Amniotic epithelial cell (primary cell): ENCODE results near the gene ACBD6.

Experiments used
- DNase-seq: peaks from one replicate; pipeline ENCODE4 v3.0.0-alpha.2; 2010; ENCODE audit warnings: low read depth

ACBD6 gene

GRCh38 chr1:180525715-180526039 is 23.3 kb upstream of the ACBD6 start:
- no peak for DNase-seq

- no peak for DNase-seq
These were observed 22.7 kb upstream of the ACBD6 start for GRCh38 chr1:180524915-180525714.

DNA sequence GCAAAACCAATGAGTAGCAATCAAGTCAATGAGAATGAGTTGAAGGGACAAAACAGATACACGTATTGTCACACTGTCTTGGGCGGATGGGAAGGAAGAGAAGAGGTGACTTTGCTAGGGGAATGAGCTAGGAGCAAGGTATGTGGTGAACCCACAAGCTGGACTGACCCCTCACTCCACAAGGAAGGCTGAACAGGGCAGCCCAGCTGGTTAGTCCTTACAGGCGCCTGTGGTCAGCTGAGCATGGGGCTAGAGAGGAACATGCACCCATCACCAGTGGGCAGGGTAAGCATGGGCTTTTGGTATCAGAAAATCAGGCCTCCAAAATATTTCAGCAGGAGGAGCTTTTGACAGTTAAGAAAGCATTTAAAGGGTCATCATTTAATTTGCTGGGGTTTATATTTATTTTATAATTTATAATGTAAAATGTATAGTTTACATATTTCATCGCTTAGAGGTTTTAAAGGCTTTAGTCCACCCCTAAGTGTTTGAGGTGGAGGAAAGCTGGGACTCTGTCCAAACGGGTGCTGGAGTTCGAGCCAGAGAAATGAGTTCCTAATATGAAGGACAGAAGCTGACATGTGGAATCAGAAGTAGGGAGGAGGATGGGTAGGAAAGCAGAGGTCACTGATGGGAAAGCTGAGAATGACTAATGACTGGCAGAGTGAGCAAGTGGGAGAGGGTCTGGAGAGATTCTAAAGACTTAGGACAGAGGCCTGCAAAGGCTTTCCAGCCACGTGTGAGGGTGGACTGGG is 22.0 kb upstream of the ACBD6 start:
- DNase-seq = no peak

DNA sequence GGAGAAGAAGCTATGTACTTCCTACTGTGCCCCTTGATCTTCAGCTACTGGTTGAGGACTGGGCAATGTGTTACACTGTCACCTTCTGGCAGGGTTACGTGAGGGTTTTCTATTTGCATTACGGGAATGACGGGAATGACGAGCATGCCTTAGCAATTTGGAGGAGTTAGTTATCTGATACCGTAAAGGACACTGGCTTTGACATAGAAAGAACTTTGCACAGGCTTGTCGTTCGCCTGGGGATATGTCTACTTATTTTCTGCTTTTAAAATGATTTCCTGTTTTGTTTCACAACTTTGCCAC is 19.8 kb upstream of the ACBD6 start:
- no peak for DNase-seq

DNA sequence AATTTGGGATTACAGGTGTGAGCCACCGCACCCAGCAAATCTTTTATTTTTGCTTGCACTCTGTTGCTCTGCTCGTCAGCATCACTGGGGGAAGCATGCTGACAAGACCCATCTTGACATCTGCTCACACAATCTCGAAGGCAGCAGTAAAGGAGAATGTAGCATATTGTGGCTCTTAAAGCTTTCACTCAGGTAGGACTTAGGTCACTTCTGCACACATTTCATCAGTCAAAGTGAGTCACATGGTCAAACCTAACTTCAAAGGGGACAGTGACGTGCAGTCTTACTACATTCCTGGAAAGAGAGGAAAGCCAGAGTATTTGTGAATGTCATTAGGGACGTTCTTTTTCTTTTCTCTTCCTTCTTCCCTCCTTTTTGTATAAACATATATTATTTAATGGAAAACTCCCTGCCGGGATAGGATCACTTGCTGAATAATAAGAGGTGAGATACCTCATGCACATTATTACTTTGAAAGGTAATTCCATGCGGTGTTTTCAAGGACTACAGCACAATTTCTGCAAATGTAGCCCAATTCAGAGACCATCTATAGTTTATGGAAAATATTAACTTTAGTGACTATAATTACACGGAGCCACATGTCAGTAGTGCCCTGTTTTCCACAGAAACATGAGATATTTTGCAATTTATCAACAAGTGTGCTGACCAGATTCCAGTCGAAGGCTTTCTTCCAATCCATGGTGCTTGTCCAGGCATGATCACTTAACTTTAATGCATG is 19.3 kb upstream of the ACBD6 start:
- DNase-seq = peak; percentile 26

GRCh38 chr1:180519846-180520245 is 17.5 kb upstream of the ACBD6 start:
- DNase-seq = no peak

DNA sequence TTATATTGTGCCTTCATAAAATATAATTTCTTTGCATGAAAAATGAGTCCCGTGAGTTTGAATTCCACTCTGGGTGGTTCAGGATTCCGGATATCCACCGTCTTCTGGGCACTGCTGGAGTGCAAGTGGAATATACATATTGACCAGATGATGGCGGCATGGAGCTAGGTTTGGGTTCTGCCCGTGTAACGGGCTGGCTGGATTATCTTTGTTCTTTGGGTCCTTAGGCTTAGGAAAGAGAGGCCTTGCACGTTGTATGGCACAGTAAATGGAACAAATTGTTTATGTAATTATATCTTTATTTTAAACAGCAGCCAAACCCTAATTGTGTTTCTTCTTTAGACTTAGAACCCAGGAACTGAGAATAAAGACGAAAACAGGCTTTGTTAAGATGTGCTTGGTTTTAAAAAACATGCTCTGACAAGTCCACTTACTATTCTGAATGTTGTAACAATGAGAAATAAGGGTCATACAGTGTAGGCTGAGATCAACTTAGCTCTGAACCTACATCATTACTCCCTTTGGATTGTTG is 13.5 kb upstream of the ACBD6 start:
- peak; percentile 69 for DNase-seq

- DNase-seq = no peak
These were observed 13.0 kb upstream of the ACBD6 start for GRCh38 chr1:180515364-180515763.

DNA sequence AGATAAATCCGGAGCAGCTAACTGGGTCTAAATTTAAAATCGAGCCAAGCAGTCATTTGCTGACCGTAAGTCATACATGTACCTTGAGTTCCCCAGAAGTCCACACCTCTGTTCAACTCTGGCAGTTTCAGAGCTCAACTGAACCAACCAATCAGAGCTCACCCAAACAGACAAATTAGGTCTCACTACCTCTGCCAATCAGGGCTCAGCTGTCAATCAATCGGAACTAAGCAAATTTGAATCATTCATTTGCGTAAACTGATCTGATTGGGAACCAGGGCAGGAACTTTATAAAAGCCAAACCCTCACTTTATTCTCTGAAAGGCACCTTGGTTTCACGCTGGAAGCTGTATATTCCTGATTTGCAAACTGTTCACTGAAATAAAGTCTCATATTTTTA is 11.2 kb upstream of the ACBD6 start:
- no peak for DNase-seq

GRCh38 chr1:180510882-180511281 is 8.5 kb upstream of the ACBD6 start:
- DNase-seq = no peak

DNA sequence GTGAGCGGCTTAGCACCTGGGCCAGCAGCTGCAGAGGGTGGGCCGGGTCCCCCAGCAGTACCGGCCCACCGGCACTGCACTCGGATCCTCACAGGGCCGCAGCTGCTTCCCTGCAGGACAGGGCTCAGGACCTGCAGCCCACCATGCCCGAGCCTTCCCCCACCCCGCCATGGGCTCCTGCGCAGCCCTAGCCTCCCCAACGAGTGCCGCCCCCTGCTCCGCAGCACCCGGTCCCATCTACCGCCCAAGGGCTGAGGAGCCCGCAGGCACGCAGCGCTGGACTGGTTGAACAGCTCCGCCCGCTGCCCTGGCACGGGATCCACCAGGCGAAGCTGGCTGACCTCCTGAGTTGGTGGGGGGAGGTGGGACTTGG is 6.3 kb upstream of the ACBD6 start:
- DNase-seq = no peak

- peak; percentile 32 for DNase-seq
These were observed 5.7 kb upstream of the ACBD6 start for GRCh38 chr1:180507795-180508724.

DNA sequence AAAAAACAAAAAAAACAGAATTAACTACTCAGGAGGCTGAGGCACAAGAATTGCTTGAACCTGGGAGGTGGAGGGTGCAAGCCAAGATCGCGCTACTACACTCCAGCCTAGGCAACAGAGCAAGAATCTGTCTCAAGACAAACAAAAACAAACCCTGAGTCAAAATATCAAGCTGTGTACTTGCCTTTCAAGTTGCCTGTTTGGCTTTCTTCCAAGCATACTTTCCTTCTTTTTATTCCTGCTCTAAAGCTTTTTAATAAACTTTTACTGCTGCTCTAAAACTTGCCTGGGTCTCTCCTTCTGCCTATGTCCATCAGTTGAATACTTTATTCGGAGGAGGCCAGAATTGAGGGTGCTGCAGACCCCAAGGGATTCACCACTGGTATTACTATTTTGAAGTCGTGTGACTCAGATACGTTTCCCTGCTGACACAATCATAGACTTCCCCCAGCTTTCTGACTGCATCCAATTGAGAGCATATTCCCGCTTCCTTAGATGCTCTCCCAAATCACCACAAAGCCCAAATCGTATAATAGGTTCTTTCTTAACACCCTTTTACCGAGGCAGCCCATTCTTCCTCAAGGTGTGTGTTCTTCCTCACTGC is 3.5 kb upstream of the ACBD6 start:
- DNase-seq = no peak

- no peak for DNase-seq
These were observed 1.8 kb upstream of the ACBD6 start for GRCh38 chr1:180504186-180504585.

DNA sequence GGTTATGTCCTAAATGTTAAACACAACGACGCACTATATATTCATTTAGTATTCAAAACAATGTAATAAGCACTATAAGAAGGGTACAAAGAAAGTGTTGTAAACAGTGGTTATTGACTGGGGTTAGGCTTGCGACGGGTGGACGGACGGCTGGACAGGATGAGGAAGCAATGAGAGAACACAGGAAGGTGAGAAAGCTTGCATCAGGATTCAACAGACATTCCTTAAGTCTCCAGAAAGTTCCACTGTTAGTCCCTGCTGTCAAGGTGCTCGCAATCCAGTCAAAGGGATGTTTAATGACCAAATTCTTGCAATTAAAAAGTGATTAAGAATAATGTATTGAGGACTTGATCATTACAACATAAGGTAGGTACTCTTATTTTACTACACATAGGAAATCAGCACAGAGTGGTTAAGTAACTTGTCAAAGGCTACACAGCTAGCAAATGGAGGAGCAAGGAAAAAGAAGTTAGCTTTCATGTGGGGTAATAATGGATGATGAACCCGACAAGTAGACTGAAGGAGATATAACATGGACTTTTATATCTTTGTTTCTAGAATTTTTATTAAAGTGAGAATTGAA is 994 bp upstream of the ACBD6 start:
- DNase-seq = peak; percentile 30

DNA sequence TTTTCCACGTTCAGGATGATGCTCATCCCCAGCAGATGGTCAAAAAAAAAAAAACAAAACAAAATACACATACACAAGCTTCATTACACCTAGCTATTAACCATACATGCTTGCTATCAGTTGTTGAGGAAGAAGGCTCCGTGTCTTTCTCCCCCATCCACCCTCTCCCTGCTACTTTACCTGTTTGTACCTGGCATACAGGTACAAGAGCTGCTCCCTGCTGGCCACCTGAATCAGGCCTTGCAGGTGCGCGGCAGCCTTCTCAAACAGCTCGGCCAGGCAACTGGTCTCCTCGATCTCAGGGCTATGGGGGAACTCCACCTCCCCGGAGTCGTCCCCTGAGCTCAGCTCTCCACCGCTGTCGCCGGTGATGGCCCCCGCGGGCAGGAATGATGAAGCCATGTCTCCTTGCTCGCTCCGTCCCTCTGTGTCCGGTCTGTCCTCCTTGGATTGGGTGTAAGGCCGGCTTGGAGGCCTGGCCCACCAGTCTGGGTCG is 464 bp downstream of the ACBD6 start:
- DNase-seq = no peak

GRCh38 chr1:180500689-180501088 is 1.7 kb downstream of the ACBD6 start:
- no peak for DNase-seq

DNA sequence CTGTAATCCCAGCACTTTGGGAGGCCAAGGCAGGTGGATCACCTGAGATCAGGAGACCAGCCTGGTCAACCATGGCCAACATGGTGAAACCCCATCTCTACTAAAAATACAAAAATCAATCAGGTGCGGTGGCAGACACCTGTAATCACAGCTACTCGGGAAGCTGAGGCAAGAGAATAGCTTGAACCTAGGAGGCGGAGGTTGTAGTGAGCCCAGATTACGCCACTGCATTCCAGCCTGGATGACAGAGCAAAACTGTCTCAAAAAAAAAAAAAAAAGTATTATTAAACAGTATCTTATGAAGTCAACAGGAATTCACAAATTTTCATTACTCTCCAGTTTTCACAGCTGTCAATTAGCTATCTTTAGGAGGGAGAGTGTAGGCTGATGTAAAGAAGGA is 3.8 kb downstream of the ACBD6 start:
- DNase-seq = peak; percentile 50

DNA sequence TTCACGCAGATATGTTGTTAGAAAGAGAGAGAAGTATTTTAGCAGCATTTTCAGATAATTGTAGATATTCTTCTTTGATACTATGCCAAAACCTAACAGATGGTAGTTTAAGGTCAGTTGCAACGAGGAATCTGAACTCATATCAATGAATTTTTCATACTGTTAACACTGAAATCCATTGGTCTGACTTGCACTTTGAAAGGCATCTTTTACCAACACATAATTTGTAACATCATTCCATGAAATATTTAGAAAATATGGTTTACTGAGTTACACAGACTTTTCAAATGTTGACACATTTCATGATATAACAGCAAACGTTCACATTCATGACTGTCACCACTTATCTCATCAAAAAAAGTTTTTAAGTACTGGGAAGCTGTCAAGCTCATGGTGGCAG is 4.6 kb downstream of the ACBD6 start:
- no peak for DNase-seq

DNA sequence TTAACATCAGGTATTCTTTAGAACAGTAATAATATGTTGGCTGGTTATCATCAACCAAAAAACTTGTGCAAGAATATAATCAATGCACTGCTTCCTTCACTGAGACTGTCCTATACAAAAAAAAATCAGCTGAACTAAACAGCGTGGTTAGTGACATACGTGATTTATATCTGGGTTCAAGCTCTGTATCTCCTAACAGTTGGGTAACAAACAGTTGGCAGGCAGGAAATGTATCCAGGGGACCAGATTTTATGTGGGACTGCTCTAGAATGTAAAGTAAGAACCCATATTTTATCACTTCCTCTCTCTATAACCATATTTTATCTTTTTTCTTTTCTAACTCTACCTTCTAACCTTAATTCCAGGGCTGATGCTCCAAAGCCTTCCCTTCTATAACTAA is 8.0 kb downstream of the ACBD6 start:
- DNase-seq = peak; percentile 14

DNA sequence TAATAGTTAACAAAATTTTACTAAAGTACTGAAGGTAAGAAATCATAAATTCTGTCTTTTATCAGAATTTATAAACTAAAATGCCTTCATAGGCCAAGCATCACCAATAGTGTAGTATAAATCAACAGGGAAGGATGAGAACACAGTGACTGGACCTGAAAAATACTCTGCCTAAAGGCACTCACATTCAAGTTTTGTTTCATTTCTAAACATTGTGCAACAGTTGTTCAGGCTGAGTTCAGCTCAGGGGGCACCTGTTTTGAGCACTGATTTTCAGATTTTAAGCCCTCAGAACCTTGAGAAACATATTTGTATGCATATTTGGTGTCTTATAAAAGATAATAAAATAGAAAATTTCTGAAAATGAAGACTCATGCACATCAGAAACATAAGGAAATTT is 12.4 kb downstream of the ACBD6 start:
- no peak for DNase-seq
